ENCODE results near the gene BORCS5.

GRCh38 chr12:12487490-12487889 is 130.6 kb downstream of the BORCS5 start:
- TF ChIP-seq CTCF (IDR thresholded peaks at IDR 0.05) (no peak), POLR2A (IDR thresholded peaks at IDR 0.05) (no peak)
